ENCODE data around the gene MX2. TPM values are rescaled to one million over a fixed set of nuclear protein-coding genes. Genes with fewer than 3 reads are reported as not detected.

MX2 gene
- polyA plus RNA-seq, 6 donors from 2014 or later: 18.4 to 48.2 (median 40.3) TPM

DNA sequence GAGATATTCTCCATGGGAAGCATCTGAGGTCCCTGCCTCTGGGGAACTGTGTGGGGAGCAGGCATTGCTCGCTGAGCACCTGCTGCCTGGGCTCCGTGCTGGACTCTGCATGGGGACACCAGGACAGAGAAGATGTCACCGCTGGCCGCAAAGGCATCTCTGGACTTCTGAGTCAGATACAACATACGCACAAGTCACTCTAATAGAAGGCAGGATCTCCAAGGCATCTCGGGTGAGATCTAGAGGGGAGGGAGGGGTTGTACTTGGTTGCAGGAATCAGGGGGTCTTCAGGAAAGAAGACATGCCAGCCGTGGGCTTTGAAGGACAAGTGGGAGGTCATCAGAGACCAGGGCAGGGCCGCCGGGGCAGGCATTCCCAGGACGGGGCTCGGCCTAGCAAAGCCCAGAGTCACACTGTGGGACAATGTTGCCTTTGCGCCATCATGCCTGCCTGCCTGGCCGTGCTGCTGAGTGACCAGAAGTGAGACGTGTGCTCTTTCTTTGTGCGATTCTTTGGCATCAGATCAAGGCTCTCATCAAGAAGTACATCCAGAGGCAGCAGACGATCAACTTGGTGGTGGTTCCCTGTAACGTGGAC is 28.3 kb downstream of the MX2 start:
- no peaks in the 10 kb centered on the region for H3K27me3 Mint-ChIP-seq
- H3K4me1 Mint-ChIP-seq: peaks cover 5 to 12% (median 9%) of the 10 kb centered on the region in 3 donors
- ATAC-seq (ENCODE audit: low read depth in 2 of 2) (no peak), DNase-seq (no peak)
- no peak overlapping the region for H3K4me3 Mint-ChIP-seq
- H3K36me3 Mint-ChIP-seq: peaks cover 44 to 60% of the 10 kb centered on the region in 2 donors
- peaks cover 0 to 1% (median 0%) of the 10 kb centered on the region in 7 donors for H3K9me3 Mint-ChIP-seq
- H3K27ac Mint-ChIP-seq: peak overlapping the region in 3 of 6 donors; percentile 48 to 84 (median 73)

DNA sequence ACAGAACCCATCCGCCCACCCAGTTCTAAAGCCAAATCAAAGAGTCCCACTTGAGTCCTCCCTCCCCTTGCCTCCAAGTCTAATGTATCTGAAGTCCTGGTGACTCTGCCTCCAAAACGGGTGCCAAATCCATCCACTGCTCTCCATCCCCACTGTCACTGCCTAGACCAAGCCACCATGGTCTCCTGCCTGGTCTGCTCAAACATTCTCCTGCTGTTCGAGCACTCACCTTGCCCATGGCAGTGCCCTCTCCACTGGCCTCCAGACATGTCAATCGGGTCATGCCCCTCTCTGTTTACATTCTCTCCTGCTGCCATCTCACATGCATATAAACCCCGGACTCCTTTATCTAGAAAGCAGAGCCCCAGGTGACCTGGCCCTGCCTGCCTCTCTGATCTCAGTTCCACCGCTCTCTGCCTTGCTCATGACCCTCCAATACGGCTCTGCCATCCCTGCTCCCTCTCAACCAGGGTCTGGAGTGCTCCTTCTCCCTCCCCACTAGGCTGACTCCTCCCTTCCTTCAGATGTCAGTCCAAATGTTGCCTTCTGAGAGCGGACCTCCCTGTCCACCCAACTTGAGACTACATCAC is 32.1 kb downstream of the MX2 start:
- no peaks in the 10 kb centered on the region for H3K9me3 Mint-ChIP-seq
- DNase-seq (no peak), ATAC-seq (ENCODE audit: low read depth in 2 of 2) (no peak)
- H3K27ac Mint-ChIP-seq: peak overlapping the region in 2 of 6 donors; percentile 10 to 82
- H3K4me3 Mint-ChIP-seq: no peak overlapping the region
- peaks cover 11 to 21% (median 17%) of the 10 kb centered on the region in 3 donors for H3K4me1 Mint-ChIP-seq
- peaks cover 41 to 44% of the 10 kb centered on the region in 2 donors for H3K36me3 Mint-ChIP-seq
- H3K27me3 Mint-ChIP-seq: no peaks in the 10 kb centered on the region

DNA sequence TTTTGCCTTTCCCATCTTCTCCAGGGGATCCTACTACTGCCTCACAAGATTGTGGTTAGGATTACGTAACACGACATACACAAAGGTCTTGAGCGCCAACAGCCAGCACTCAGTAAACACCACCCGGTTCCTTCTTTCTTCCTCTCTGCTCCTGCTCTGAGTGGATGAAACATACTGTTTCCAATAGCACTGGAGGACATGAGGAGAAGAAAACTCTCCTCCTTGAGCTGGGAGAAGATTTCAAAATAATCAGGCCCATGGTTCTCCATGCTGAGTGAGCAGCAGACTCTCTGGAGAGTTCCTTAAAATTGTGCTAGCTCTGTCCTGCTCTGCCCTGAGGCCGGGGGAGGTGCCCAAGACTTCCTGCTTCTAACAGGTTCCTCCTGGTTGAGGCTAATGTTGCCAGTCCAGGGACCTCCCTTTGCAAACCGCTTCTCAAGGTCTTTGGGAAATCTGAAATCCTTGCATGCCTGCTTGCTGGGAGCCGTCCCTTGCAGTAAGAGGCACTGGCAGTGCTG is 34.8 kb downstream of the MX2 start:
- Mint-ChIP-seq H3K27me3 (no peaks in the 10 kb centered on the region), H3K4me3 (no peak overlapping the region), H3K27ac (peak overlapping the region in 3 of 6 donors; percentile 40 to 80 (median 64)), H3K9me3 (no peaks in the 10 kb centered on the region), H3K4me1 (peaks cover 11 to 21% (median 17%) of the 10 kb centered on the region in 3 donors), H3K36me3 (peaks cover 55 to 61% of the 10 kb centered on the region in 2 donors)
- DNase-seq (no peak), ATAC-seq (ENCODE audit: low read depth in 2 of 2) (no peak)

DNA sequence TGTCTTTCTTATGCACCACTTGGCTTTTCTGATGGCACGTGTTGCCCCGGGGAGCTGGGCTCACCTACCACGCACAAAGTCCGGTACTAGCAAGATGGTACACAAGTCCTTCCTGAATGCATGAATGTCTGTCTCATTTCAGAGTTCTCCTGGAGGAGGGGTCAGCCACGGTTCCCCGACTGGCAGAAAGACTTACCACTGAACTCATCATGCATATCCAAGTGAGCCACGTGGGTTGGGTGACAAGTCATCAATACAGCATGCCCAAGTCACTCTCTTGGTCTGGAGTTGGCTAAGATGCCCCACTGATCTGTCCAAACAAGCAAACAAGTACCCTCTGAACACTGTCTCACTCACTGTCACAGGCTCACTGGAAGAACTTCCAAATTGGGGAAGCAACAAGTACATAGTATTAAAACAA is 35.7 kb downstream of the MX2 start:
- H3K36me3 Mint-ChIP-seq: peaks cover 55 to 57% of the 10 kb centered on the region in 2 donors
- H3K27me3 Mint-ChIP-seq: no peaks in the 10 kb centered on the region
- no peak for DNase-seq
- H3K4me1 Mint-ChIP-seq: peaks cover 11 to 21% (median 17%) of the 10 kb centered on the region in 3 donors
- peak overlapping the region in 3 of 6 donors; percentile 20 to 79 (median 25) for H3K27ac Mint-ChIP-seq
- ATAC-seq (ENCODE audit: low read depth in 2 of 2): no peak
- no peaks in the 10 kb centered on the region for H3K9me3 Mint-ChIP-seq
- no peak overlapping the region for H3K4me3 Mint-ChIP-seq

DNA sequence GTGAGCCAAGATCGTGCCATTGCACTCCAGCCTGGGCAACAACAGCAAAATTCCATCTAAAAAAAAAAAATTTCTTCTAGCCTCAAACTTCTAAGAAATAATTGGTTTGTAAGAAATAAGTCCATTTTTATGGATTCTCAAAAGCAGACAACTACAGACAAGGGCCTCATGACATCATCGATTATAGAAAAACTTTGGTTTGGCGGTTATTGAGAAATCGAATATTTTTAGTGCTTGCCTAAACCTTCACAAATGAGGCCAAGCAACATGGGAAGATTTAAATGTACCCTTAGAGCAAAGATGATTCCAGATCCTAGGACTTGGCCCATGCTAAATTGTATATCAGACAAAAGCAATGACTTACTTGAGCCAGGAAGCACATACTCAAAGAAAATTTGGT is 36.4 kb downstream of the MX2 start:
- no peaks in the 10 kb centered on the region for H3K9me3 Mint-ChIP-seq
- H3K4me3 Mint-ChIP-seq: no peak overlapping the region
- no peak overlapping the region for H3K27ac Mint-ChIP-seq
- H3K4me1 Mint-ChIP-seq: peaks cover 11 to 21% (median 17%) of the 10 kb centered on the region in 3 donors
- ATAC-seq (ENCODE audit: low read depth in 2 of 2): no peak
- H3K36me3 Mint-ChIP-seq: peaks cover 60 to 62% of the 10 kb centered on the region in 2 donors
- DNase-seq: no peak
- H3K27me3 Mint-ChIP-seq: no peaks in the 10 kb centered on the region

DNA sequence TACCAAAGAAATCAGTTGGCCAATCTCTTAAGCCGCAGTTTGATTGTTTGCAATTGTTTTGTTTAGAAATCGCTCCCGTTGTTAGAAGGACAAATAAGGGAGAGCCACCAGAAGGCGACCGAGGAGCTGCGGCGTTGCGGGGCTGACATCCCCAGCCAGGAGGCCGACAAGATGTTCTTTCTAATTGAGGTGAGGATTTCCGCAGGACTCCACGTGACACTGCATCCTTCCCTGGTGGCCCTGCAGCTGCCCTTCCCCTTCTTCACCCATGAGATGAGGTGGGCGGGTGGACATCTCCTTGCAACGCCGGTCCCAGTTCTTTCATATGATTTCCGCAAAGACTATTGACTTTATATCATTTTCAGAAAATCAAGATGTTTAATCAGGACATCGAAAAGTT is 37.0 kb downstream of the MX2 start:
- peaks cover 57 to 58% of the 10 kb centered on the region in 2 donors for H3K36me3 Mint-ChIP-seq
- ATAC-seq (ENCODE audit: low read depth in 2 of 2) (no peak), DNase-seq (no peak)
- no peaks in the 10 kb centered on the region for H3K9me3 Mint-ChIP-seq
- H3K27me3 Mint-ChIP-seq: no peaks in the 10 kb centered on the region
- H3K4me1 Mint-ChIP-seq: peaks cover 10 to 21% (median 17%) of the 10 kb centered on the region in 3 donors
- no peak overlapping the region for H3K4me3 Mint-ChIP-seq
- peak overlapping the region in 1 of 6 donors; percentile 65 for H3K27ac Mint-ChIP-seq

DNA sequence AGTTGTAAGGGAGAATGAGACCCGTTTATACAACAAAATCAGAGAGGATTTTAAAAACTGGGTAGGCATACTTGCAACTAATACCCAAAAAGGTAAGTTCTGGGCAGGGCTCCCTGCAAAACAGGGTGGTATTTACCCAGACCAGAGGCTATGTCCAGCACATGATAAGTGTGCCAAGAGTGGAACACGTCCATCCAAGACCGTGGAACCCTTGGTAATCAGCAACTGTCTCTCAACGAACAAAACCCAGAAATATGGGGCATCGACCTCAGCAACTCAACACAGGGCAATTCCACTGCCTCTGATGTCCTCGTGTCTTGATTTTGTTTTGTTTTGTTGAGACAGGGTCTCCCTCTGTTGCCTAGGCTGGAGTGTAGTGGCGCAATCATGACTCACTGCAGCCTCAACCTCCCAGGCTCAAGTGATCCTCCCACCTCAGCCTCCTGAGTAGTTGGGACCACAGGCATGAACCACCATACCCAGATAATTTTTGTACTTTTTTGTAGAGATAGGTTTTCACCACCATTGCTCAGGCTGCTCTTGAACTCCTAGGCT is 37.5 kb downstream of the MX2 start:
- H3K9me3 Mint-ChIP-seq: no peaks in the 10 kb centered on the region
- H3K36me3 Mint-ChIP-seq: peaks cover 55 to 57% of the 10 kb centered on the region in 2 donors
- H3K4me3 Mint-ChIP-seq: no peak overlapping the region
- DNase-seq (no peak), ATAC-seq (ENCODE audit: low read depth in 2 of 2) (no peak)
- no peaks in the 10 kb centered on the region for H3K27me3 Mint-ChIP-seq
- H3K27ac Mint-ChIP-seq: no peak overlapping the region
- H3K4me1 Mint-ChIP-seq: peaks cover 6 to 21% (median 17%) of the 10 kb centered on the region in 3 donors

DNA sequence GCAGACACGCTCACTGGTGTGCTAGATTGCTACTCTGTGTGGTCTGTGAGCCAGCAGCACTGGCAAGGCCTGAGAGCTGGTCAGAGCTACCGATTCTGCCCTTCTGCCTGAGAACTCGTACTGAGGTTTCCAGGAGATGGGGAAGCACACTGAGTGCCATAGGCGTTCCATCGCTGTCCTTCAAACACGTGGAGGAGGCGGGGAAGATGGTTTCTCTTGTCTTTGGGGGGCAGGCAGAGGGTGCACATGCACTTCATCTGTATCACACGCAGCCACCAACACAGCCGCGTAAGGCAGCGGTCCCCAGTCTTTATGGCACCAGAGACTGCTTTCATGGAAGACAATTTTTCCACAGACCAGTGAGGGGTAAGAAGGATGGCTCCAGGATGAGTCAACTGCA is 40.4 kb downstream of the MX2 start:
- H3K27me3 Mint-ChIP-seq: no peaks in the 10 kb centered on the region
- H3K36me3 Mint-ChIP-seq: peaks cover 45 to 53% of the 10 kb centered on the region in 2 donors
- no peak overlapping the region for H3K4me3 Mint-ChIP-seq
- ATAC-seq (ENCODE audit: low read depth in 2 of 2): no peak
- H3K9me3 Mint-ChIP-seq: no peaks in the 10 kb centered on the region
- DNase-seq: no peak
- H3K27ac Mint-ChIP-seq: no peak overlapping the region
- peaks cover 4 to 5% (median 5%) of the 10 kb centered on the region in 3 donors for H3K4me1 Mint-ChIP-seq

DNA sequence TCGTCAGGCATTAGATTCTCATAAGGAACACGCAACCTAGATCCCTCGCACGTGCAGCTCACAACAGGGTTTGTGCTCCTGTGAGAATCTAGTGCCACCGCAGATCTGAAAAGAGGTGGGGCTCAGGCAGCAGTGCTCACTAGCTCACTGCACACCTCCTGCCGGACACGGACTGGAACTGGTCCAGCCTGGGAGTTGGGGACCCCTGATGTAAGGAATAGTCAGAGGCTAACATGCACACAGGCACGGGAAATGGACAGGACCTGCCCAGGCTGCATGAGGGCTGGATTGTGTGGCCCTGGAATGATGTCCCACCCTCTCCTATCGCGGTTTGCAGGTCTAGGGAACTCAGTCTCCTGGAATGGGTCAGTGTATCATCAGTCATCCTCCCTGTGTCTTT is 41.0 kb downstream of the MX2 start:
- Mint-ChIP-seq H3K4me1 (no peaks in the 10 kb centered on the region), H3K4me3 (no peak overlapping the region), H3K27me3 (no peaks in the 10 kb centered on the region), H3K27ac (no peak overlapping the region), H3K36me3 (peaks cover 46 to 52% of the 10 kb centered on the region in 2 donors), H3K9me3 (no peaks in the 10 kb centered on the region)
- ATAC-seq (ENCODE audit: low read depth in 2 of 2) (no peak), DNase-seq (no peak)

DNA sequence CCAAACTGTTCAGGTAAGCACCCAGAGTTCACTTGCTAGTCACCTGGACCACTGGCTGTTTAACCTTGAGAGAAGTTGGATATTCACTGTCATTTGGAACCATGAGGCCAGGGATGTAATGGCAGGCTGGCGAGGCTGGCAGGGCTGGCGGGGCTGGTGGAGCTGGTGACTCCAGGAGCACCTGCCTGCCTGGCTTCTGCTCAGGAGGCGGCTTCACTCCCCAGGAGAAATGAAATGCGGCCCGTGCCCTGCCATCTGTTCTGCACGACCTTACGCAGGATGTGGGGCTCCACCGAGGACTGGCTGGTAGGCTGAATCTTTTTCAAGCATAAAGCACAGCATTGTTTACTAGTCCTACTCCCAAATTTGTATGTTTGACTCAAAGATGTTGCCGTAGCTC is 41.5 kb downstream of the MX2 start:
- no peak for DNase-seq
- H3K27me3 Mint-ChIP-seq: no peaks in the 10 kb centered on the region
- H3K4me3 Mint-ChIP-seq: no peak overlapping the region
- no peak for ATAC-seq (ENCODE audit: low read depth in 2 of 2)
- no peaks in the 10 kb centered on the region for H3K9me3 Mint-ChIP-seq
- peaks cover 50 to 55% of the 10 kb centered on the region in 2 donors for H3K36me3 Mint-ChIP-seq
- peaks cover 0 to 1% (median 0%) of the 10 kb centered on the region in 3 donors for H3K4me1 Mint-ChIP-seq
- no peak overlapping the region for H3K27ac Mint-ChIP-seq

DNA sequence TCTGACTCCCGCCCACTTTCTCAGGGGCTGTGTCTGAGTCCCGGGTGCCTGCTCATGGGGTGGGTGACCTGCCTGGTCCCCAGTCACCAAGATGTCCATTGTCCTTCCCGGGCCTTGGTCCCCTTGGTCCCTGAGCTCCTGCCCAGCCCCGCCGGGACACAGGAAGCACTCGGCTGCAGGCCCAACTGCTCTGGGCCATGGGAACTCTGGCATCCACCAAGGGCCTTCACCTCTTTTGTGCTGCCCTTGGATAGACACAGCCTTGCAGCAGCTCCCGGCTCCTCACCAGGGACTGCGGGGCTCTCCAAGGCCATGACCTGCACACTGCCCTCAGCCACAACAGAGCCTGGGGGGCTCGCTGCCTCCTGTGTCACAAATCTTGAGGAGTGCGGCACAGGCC is 42.1 kb downstream of the MX2 start:
- no peak overlapping the region for H3K4me3 Mint-ChIP-seq
- DNase-seq (no peak), ATAC-seq (ENCODE audit: low read depth in 2 of 2) (no peak)
- no peaks in the 10 kb centered on the region for H3K27me3 Mint-ChIP-seq
- peaks cover 0 to 6% (median 0%) of the 10 kb centered on the region in 3 donors for H3K4me1 Mint-ChIP-seq
- peaks cover 54 to 57% of the 10 kb centered on the region in 2 donors for H3K36me3 Mint-ChIP-seq
- H3K9me3 Mint-ChIP-seq: no peaks in the 10 kb centered on the region
- peak overlapping the region in 2 of 6 donors; percentile 22 to 77 for H3K27ac Mint-ChIP-seq

DNA sequence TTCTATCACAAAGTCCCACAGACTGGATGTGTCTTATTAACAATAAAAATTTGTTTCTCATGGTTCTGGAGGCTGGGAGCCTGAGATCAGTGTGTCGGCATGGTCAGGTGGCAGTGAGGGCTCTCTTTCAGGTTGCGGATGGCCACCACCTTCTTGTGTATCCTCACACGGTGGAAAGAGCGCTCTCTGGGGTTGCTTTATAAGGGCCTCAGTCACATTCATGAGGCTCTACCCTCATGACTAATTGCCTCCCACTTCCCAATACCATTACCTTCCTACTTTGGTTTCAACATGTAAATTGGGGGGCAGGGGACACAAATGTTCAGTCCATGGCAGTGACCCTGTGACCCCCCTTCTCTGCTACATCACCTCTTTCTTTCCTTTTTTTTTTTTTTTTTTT is 43.5 kb downstream of the MX2 start:
- H3K27me3 Mint-ChIP-seq: no peaks in the 10 kb centered on the region
- peaks cover 62 to 63% of the 10 kb centered on the region in 2 donors for H3K36me3 Mint-ChIP-seq
- H3K4me1 Mint-ChIP-seq: peaks cover 0 to 10% (median under 1%) of the 10 kb centered on the region in 3 donors
- peaks cover 0 to 2% (median under 1%) of the 10 kb centered on the region in 7 donors for H3K9me3 Mint-ChIP-seq
- no peak for DNase-seq
- no peak for ATAC-seq (ENCODE audit: low read depth in 2 of 2)
- H3K4me3 Mint-ChIP-seq: no peak overlapping the region
- no peak overlapping the region for H3K27ac Mint-ChIP-seq

DNA sequence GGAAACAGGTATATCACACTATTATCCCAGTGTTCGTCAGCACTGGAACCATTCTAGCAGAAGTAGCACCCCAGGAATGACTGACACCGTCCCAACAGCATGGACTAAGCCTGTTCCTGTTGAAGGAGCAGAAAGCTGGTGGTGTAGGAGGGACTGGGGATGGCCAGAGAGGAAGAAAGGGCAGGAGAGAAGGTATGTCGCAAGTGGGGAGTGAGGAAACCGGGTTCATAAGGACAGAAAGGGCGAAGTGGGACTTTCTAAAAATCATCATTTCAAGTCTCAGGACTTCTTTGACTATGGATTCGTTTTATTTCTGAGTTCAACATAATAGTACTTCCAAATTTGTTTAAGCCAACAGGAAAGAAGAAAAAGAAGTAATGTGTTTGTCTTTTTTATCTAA is 44.5 kb downstream of the MX2 start:
- Mint-ChIP-seq H3K27me3 (no peaks in the 10 kb centered on the region), H3K4me3 (no peak overlapping the region), H3K4me1 (peaks cover 2 to 10% (median 7%) of the 10 kb centered on the region in 3 donors), H3K36me3 (peaks cover 56 to 67% of the 10 kb centered on the region in 2 donors), H3K27ac (no peak overlapping the region), H3K9me3 (peaks cover 0 to 6% (median 5%) of the 10 kb centered on the region in 7 donors)
- ATAC-seq (ENCODE audit: low read depth in 2 of 2) (no peak), DNase-seq (no peak)
